Naive B cell (primary cell): ENCODE data around the gene CYGB. TPM values are rescaled to one million over a fixed set of nuclear protein-coding genes. Genes with fewer than 3 reads are reported as not detected.
"Not testable (repeated sequence)": the region's sequence is repeated elsewhere in the genome, so short reads cannot be mapped to it uniquely, and the experiment has no call there.

Source experiments
- ATAC-seq, 2 donors: fragments of 150-1000 bp; cut with Tn5 transposase; 2 replicates each; pipeline ENCODE4 v1.10.0; 2021; ENCODE audit warnings: low read depth in 2 of 2, mild to moderate bottlenecking in 2 of 2, moderate library complexity in 2 of 2
- DNase-seq: peaks from one replicate; pipeline ENCODE4 v3.0.0; 2022
- H3K27ac Mint-ChIP-seq, 6 donors: one replicate each; pipeline ENCODE4 v1.8.0; 2020 to 2022; ENCODE audit warnings: mild to moderate bottlenecking in 6 of 6, mixed read lengths in 6 of 6, moderate library complexity in 5 of 6, inconsistent platforms in 2 of 6
- H3K27me3 Mint-ChIP-seq, 3 donors: one replicate each; pipeline ENCODE4 v1.8.0; 2021 to 2022; ENCODE audit warnings: mixed read lengths in 3 of 3, mild to moderate bottlenecking in 1 of 3
- H3K36me3 Mint-ChIP-seq, 2 donors: one replicate each; pipeline ENCODE4 v1.8.0; 2020 to 2022; ENCODE audit warnings: mixed read lengths in 2 of 2, inconsistent platforms in 1 of 2, mild to moderate bottlenecking in 1 of 2
- H3K4me1 Mint-ChIP-seq, 3 donors: one replicate each; pipeline ENCODE4 v1.8.0; 2020 to 2022; ENCODE audit warnings: mixed read lengths in 3 of 3, inconsistent platforms in 1 of 3, mild to moderate bottlenecking in 1 of 3, moderate library complexity in 1 of 3
- H3K4me3 Mint-ChIP-seq, 8 donors: one replicate each; pipeline ENCODE4 v1.8.0; 2020 to 2022; ENCODE audit warnings: mild to moderate bottlenecking in 8 of 8, mixed read lengths in 8 of 8, moderate library complexity in 8 of 8, inconsistent platforms in 2 of 8
- H3K9me3 Mint-ChIP-seq, 7 donors: one replicate each; pipeline ENCODE4 v1.8.0; 2020 to 2022; ENCODE audit warnings: mixed read lengths in 7 of 7, mild to moderate bottlenecking in 5 of 7, inconsistent platforms in 2 of 7, moderate library complexity in 1 of 7
- polyA plus RNA-seq, 6 donors: library from polyadenylated mRNA; unstranded; fragments of 300-500 nt; fragmentation: Illumina TruSeq; gene quantifications; one replicate each; pipeline ENCODE4 v1.2.3, GENCODE V29; 2021; ENCODE audit warnings: low read depth in 6 of 6

CYGB gene
- polyA plus RNA-seq, 6 donors from 2014 or later: 0.21 to 2.4 (median 0.79) TPM

GRCh38 chr17:76512366-76513305 lies 24.9 kb downstream of the CYGB start:
- no peaks in the 10 kb centered on the region for H3K9me3 Mint-ChIP-seq
- peak overlapping the region; percentile 55 to 96 (median 72) for H3K27ac Mint-ChIP-seq
- DNase-seq (no peak), ATAC-seq (no peak)
- peak overlapping the region in 3 of 8 donors; percentile 23 to 77 (median 56) for H3K4me3 Mint-ChIP-seq
- H3K27me3 Mint-ChIP-seq: peaks cover 0 to 13% (median 0%) of the 10 kb centered on the region in 3 donors
- peaks cover 11 to 23% (median 16%) of the 10 kb centered on the region in 3 donors for H3K4me1 Mint-ChIP-seq
- H3K36me3 Mint-ChIP-seq: no peaks in the 10 kb centered on the region

- Mint-ChIP-seq H3K4me3 (no peak overlapping the region), H3K9me3 (no peaks in the 10 kb centered on the region), H3K27me3 (peaks cover 0 to 14% (median 0%) of the 10 kb centered on the region in 3 donors), H3K4me1 (peaks cover 11 to 26% (median 16%) of the 10 kb centered on the region in 3 donors), H3K36me3 (no peaks in the 10 kb centered on the region), H3K27ac (peak overlapping the region in 2 of 6 donors; percentile 59 to 96)
- no peak for DNase-seq
- no peak for ATAC-seq
These were observed 25.7 kb downstream of the CYGB start for GRCh38 chr17:76511668-76512365.

- ATAC-seq (no peak), DNase-seq (no peak)
- H3K9me3 Mint-ChIP-seq: no peaks in the 10 kb centered on the region
- peaks cover 17 to 29% (median 20%) of the 10 kb centered on the region in 3 donors for H3K4me1 Mint-ChIP-seq
- no peak overlapping the region for H3K27ac Mint-ChIP-seq
- H3K27me3 Mint-ChIP-seq: peaks cover 0 to 14% (median 0%) of the 10 kb centered on the region in 3 donors
- no peaks in the 10 kb centered on the region for H3K36me3 Mint-ChIP-seq
- H3K4me3 Mint-ChIP-seq: no peak overlapping the region
These were observed 26.7 kb downstream of the CYGB start for GRCh38 chr17:76510831-76511244.

GRCh38 chr17:76508472-76509063 lies 28.9 kb downstream of the CYGB start:
- H3K4me3 Mint-ChIP-seq, H3K9me3 Mint-ChIP-seq, DNase-seq, ATAC-seq, H3K36me3 Mint-ChIP-seq: not testable (repeated sequence)
- Mint-ChIP-seq H3K4me1 (peaks cover 11 to 23% (median 15%) of the 10 kb centered on the region in 3 donors), H3K27ac (peak overlapping the region in 1 of 6 donors; percentile 58), H3K27me3 (peaks cover 0 to 14% (median 0%) of the 10 kb centered on the region in 3 donors)

DNA sequence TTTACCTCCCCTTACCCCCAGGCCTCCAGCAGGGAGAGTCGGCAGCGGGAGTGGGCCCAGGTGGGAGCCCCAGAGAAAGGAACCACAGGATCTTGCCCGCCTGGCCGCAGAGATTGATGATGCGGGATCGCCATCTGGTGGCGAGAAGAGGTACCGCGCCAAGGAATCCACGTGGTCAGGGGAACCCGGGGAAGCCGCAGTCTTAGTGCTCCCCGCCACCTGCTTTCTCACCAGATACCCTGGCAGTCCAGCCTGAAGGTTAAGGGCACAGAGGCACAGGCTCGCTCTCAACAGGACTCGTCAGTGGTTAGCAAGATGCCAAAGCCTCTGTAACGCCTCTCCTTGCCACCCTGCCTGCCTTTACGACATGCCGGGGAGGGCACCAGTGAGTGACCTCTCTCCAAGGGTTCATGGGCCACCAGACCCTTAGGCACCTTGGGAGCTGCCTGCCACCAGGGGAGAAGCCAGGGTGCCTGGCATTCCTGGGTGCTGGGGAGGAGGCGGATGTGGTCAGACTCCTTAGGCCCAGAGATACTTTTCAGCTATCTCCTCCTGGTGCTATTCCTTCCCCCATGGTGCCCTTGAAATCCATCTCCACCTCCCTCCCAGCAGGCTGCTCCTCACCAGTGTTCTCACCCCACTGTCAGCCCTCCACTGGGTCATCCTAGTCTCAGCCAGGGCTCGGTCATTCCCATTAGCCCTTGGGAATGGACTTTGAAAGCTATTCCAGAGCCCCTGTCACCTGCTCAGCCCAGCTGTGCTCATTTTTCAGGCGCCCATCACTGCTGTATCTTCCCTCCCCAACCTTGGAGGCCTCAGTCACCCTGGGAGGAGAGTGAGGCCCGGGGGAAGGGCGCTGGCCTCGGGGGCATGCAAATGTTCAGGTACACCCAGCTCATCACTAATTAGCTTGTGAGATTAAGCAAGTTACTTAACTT lies 30.8 kb downstream of the CYGB start:
- peak overlapping the region in 5 of 6 donors; percentile 20 to 81 (median 47) for H3K27ac Mint-ChIP-seq
- H3K27me3 Mint-ChIP-seq: peaks cover 0 to 14% (median 0%) of the 10 kb centered on the region in 3 donors
- DNase-seq: peak; percentile 88
- H3K36me3 Mint-ChIP-seq: no peaks in the 10 kb centered on the region
- peaks cover 23 to 39% (median 28%) of the 10 kb centered on the region in 3 donors for H3K4me1 Mint-ChIP-seq
- H3K9me3 Mint-ChIP-seq: no peaks in the 10 kb centered on the region
- peak overlapping the region in 1 of 8 donors; percentile 57 for H3K4me3 Mint-ChIP-seq
- peak; percentile 75 to 77 for ATAC-seq

DNA sequence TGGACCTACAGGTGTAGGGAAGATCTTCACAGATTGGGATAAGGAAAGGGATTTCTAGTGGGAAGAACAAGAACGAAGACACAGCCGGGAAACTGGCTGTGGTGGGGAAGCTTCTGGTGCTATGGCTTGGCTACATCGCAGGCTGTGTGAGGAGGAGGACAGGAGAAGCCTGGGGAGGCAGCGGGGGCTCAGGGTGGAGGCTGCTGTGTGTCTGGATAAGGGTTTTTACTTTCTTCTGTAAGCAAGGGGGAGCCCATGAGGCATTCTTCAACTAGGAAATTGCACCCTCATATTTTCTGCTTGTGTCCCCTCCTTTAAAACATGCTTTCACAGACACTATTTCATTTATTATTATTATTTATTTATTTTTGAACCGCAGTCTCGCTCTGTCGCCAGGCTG lies 33.4 kb downstream of the CYGB start:
- Mint-ChIP-seq H3K36me3 (peaks cover 0 to 10% of the 10 kb centered on the region in 2 donors), H3K27ac (peak overlapping the region in 5 of 6 donors; percentile 35 to 96 (median 68)), H3K9me3 (no peaks in the 10 kb centered on the region), H3K27me3 (peaks cover 0 to 14% (median 0%) of the 10 kb centered on the region in 3 donors), H3K4me1 (peaks cover 37 to 44% (median 38%) of the 10 kb centered on the region in 3 donors), H3K4me3 (peak overlapping the region in 5 of 8 donors; percentile 15 to 72 (median 48))
- DNase-seq: no peak
- ATAC-seq: no peak

DNA sequence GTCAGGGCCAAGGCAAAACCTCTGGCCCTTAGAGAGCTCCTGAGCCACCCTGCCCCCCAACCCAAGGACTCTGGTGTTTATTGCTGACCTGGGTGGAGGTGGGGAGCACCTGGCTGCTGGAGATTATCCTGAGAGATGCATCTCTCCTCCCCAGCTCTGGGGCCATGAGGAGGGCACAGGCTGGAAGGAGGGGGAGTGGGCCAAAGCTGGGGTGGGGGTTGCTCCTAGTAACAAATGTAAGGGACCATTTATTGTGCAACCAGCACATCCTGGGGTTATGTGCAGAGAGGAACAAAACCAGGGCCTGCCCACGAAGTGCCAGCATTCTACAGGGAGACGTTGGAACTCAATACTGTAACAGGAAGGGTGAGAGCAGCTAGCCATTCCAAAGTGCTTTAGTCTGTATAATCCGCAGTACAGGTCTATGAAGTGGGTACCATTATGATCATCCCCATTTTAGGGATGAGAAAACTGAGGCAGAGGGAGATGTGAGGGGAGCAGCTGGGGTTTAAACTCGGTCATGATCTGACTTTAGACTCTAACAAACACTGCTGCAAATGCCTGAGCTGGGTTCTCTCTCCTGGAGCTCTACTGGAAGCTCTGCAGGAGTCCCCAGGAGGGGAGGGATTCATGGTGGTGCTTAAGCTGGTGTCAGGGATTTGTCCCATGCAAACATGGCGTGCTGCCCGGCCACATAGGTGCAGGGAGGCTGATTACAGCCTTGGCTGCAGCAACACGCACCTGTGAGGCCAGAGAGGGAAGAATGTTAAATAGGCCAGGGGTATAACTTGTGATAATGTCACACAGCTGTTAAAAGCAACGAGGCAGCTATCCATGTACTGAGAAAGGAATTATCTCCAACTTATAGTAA lies 34.9 kb downstream of the CYGB start:
- H3K27ac Mint-ChIP-seq: peak overlapping the region in 4 of 6 donors; percentile 82 to 97 (median 92)
- H3K4me1 Mint-ChIP-seq: peaks cover 52 to 57% (median 54%) of the 10 kb centered on the region in 3 donors
- no peaks in the 10 kb centered on the region for H3K9me3 Mint-ChIP-seq
- no peaks in the 10 kb centered on the region for H3K27me3 Mint-ChIP-seq
- ATAC-seq (no peak), DNase-seq (no peak)
- peak overlapping the region in 7 of 8 donors; percentile 56 to 95 (median 85) for H3K4me3 Mint-ChIP-seq
- H3K36me3 Mint-ChIP-seq: peaks cover 0 to 10% of the 10 kb centered on the region in 2 donors

DNA sequence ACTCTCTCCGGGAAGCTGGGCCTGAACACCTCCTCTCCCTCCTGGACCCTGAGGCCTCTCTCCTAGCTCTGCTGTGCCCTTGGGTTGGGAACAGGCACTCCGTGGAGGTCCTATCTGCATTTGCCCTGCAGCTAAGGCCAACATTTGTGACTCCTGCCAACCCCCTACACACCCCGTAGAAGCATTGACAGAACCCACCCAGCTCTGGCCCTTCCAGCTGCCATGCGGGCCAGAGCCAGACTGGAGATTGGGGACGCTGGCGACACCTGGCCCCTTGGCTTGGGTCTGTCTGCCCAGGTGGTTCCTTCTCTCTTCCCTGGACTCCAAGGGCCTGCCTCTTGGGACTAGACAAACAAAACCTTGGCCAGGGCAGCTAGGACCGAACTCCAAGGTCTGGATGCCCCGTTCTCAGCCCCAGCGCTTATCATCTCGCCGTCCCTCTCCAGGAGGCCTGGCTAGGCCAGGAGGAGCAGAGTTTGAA lies 35.6 kb downstream of the CYGB start:
- H3K27ac Mint-ChIP-seq: peak overlapping the region; percentile 95 to 99 (median 97)
- DNase-seq: no peak
- H3K9me3 Mint-ChIP-seq: no peaks in the 10 kb centered on the region
- peaks cover 59 to 61% (median 61%) of the 10 kb centered on the region in 3 donors for H3K4me1 Mint-ChIP-seq
- H3K27me3 Mint-ChIP-seq: no peaks in the 10 kb centered on the region
- H3K36me3 Mint-ChIP-seq: peaks cover 0 to 10% of the 10 kb centered on the region in 2 donors
- ATAC-seq: no peak
- H3K4me3 Mint-ChIP-seq: peak overlapping the region; percentile 84 to 99 (median 93)

DNA sequence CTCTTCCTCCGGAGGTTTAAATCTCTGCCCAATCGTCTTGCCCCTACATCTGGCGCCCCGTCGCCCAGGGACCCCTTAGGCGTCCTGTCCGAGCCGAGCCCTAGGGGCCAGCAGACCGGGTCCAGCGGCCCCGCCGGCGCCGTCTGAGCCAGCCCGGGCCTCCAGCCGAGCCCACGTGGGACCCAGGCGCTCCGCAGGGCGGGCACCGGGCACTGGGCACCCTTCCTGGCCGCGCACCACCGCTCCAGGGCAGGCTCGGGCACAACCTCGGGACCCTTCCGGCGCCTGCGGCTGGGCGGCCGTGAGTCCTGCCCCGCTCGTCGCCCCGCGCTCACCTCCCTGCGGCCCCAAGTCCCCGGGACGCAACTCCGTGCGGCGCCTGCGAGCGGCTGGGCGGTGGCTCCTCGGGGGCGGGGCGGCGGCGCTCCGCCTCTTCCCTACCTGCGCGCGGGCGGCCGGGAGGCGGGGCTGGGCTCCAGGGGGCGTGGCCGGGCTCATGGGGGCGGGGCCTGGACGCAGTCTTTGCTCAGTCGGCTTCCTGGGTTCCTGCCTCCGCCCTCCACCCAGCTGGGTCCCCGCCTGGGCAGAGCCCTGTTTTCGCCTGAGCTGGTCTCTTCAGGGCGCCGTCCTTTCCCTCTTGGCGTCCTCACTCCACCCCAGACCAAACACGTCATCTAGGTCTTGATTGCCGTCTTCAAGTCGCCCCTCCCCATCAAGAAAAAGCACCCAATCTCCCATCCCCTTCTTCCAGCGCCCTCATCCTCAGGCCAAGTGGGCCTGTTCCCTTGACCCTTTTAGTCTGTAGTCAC lies 36.3 kb downstream of the CYGB start, which contains the start of gene RHBDF2:
TSS of gene RHBDF2 (minus strand) at position 406 of the 809 bp plus-strand sequence. CDS start 19,899 bp downstream, outside the sequence.
- Mint-ChIP-seq H3K9me3 (no peaks in the 10 kb centered on the region), H3K4me3 (peak within 1 kb of the TSS; percentile 84 to 100 (median 98)), H3K36me3 (peaks cover 0 to 10% of the 10 kb centered on the region in 2 donors), H3K27ac (peak within 1 kb of the TSS; percentile 96 to 99 (median 98)), H3K4me1 (peaks cover 61 to 63% (median 62%) of the 10 kb centered on the region in 3 donors), H3K27me3 (no peaks in the 10 kb centered on the region)
- DNase-seq (peak; percentile 96), ATAC-seq (peak; percentile 77 to 81)

DNA sequence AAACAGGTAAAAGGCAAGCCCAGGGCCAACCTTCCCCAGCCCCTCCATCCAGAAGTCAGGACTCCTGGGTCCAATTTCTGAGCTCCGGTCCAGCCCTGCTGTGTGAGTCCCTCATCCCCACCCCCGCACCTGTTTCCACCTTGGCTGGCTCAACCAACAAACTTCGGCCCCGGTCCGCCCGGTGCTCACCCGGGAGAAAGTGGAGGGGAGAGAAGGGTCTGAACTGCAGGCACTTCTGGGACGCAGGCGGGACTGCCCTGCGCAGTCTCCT lies 36.8 kb downstream of the CYGB start:
- DNase-seq (no peak), ATAC-seq (peak; percentile 5 to 11)
- Mint-ChIP-seq H3K4me1 (peaks cover 62 to 64% (median 63%) of the 10 kb centered on the region in 3 donors), H3K27me3 (no peaks in the 10 kb centered on the region), H3K36me3 (peaks cover 0 to 10% of the 10 kb centered on the region in 2 donors), H3K27ac (peak overlapping the region; percentile 0 to 98 (median 93)), H3K4me3 (peak overlapping the region; percentile 84 to 100 (median 98)), H3K9me3 (no peaks in the 10 kb centered on the region)
